HG02588 (cell line): ENCODE data around the gene BANP.

Source experiments
- ATAC-seq: cut with Tn5 transposase; IDR thresholded peaks from one replicate; pipeline ENCODE4 v1.9.1; 2021; ENCODE audit warnings: mild to moderate bottlenecking, moderate library complexity; ENCODE audit not compliant: unreplicated experiment

Gene BANP

DNA sequence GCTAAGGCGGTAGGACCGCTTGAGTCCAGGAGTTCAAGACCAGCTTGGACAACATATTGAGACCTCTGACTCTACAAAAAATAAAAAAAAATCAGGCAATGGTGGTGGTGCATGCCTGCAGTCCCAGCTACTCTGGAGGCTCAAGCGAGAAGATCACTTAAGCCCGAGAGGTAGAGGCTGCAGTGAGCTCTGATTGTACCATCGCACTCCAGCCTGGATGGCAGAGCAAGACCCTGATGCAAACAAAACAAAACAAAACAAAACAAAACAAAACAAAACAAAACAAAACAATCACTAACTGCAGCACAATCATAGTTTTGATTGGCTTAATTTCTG, 2.5 kb upstream of the BANP start:
- no peak for ATAC-seq

- no peak for ATAC-seq
These were observed 2.0 kb upstream of the BANP start for GRCh38 chr16:87949071-87949744.

- ATAC-seq, result peak; percentile 4
These were observed 611 bp downstream of the BANP start for GRCh38 chr16:87951552-87952538.

- ATAC-seq, result no peak
These were observed 1.5 kb downstream of the BANP start for GRCh38 chr16:87952751-87953150.

- ATAC-seq, result no peak
These were observed 2.3 kb downstream of the BANP start for GRCh38 chr16:87953308-87954215.

DNA sequence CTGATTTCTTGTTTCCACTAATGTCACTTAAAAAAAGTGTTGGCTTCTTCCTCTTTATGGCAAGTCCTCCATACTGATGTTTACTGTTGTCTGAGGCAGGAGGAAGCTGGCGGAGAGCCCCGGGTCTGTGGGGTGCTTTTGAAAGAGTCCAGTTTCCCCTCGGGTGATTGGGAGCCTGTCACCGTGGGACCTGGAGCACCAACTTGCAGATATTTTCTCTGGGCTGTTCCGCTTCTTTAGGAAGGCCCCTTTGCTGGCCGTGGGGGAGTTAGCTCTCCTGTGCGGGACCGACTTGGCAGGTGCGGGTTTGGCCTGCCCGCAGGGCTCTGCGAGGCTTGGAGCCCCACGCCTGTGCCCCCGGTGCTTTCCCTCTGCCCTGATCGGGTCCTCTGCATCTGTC, 3.1 kb downstream of the BANP start:
- ATAC-seq, result no peak

DNA sequence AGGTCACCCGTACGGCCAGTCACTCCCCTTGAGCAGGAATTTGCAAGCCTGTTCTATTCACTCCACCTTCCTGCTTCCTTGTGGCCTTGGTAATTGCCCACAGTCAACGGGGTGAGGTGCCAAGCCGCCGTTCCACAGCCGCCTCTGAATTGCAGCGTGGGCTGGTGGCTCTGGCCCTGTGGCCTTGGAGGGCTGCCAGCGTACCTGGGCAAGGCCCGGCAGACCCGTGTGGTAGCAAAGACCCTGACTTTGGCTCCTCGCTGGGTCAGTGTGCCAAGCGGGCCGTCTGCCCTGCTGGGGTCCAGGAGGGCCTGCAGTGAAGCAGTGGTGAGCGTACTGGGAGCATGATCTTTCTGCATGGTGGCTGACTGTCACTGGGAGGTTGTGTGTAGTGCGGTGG, 3.6 kb downstream of the BANP start:
- no peak for ATAC-seq

- no peak for ATAC-seq
These were observed 4.3 kb downstream of the BANP start for GRCh38 chr16:87955302-87956097.

- ATAC-seq, result no peak
These were observed 4.8 kb downstream of the BANP start for GRCh38 chr16:87956098-87956364.

DNA sequence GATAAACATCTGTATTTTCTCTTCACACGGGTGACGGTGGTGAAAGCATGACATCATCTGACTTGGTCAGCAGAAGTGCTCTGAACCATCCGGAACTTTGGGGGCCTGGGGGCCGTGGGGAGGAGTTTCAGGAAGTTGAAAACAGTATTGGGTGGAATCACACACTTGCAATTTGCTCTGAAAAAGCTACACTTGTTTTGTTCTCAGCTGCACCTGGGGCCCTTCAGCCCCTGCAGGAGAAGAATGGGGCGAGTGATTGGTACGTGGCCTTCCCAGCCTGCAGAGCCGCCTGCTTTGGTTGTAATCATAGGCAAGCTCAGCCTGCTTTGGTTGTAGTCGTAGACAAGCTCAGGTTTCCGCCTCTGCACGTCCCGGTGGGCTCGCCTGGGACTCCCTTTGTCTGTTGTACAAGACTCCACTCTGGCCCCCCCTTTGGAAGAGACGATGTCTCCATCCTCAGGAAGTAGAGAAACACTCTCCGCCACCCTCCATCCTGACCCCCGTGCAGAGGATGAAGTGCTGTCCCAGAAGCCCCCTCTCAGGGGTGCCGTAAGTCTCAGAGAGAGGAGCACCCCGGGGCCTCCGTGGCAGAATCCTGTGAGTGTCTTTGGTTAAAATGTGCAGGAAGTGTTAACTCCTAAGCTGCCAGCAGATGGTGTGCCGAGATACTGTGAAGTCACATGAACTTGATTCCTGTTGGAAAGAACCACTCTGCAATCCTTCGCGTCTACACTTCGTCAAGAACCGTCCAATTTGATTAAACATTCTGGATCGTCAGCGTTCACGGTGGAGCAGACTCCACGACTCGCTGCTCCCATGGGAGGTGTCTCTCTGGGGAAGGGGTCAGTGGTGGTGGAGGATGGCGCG, 5.4 kb downstream of the BANP start:
- ATAC-seq, result no peak

DNA sequence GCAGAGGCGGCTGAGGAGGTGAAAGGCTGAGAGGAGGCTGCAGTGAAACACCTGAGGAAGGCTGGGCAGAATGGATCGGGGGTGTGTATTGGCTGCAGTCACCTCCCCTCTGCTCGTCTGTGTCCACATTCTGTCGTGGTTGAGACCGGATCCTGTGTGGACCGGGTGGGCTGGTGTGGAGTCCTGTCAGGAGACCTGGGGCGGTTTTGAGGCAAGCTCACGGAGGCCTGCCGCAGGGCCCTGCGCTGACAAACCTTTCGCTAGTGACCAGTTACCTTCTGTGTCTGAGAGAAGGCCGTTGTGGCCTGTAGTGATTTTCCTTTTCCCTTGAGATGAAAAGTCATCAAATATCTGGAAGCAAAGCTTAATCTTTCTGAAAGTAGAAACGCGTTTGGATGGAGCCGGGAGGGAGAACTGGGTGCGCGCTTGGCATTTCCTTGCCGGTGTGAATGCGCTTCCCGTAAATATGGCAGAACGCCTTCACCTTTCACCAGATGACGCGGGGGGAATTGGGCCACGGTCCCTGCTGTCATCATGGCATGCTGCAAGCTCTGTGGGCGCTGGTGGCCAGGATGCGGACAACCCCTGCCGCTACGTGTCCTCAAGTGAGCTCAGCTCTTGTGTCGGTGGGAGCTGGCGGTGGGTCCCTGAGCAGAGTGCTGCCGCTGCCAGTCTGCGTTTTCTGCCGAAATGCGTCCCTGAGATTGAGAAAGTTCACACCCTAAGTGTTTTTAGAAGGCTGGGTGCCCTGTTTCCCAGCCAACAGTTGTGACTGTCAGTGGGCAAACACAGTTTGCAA, 6.3 kb downstream of the BANP start:
- no peak for ATAC-seq

DNA sequence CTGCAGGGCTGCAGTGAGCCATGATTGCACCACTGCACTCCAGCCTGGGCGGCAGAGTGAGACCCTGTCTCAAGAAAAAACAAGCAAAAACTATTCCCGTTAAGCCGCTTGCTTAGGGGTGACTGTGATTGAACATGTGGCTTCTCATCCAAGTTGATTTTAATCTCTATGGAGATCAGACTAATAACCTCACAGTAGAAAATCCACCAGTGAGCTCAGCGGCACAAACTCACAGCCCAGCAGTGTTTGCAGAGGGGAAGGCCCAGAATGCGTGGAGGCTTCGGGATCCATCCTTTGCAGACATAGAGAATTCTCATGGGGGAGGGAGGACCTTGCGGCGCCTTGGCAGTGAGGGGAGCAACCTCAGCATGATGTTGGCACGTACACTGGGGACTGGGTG, 7.4 kb downstream of the BANP start:
- ATAC-seq, result no peak

DNA sequence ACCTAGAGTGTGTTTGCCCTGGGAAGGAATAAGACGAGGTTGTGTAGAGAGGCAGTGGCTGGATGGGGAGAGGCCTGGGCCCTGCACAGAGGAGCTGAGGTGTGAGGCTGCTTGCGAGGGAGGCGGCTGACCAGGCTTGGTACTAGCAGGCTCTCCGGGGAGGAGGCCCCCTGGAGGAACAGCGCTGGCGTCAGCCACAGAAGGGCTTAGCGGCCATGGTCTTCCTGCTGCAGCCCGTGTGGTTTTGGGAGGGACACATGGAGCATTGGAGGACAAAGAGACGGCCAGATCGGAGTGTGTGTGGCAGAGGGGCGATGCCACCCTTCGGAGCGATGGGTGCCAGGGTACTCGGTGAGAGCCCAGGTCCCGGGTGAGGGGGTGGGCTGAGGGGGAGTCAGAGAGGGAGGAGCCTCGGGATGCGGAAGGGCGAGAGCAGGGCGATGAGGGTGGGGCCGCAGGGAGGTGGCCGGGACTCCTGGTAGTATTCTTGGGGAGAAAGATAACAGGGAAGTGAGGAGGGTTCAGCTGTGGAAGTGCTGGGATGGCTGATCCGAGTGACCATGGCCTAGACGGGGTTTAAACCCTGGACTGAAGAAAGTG, 8.3 kb downstream of the BANP start:
- no peak for ATAC-seq

DNA sequence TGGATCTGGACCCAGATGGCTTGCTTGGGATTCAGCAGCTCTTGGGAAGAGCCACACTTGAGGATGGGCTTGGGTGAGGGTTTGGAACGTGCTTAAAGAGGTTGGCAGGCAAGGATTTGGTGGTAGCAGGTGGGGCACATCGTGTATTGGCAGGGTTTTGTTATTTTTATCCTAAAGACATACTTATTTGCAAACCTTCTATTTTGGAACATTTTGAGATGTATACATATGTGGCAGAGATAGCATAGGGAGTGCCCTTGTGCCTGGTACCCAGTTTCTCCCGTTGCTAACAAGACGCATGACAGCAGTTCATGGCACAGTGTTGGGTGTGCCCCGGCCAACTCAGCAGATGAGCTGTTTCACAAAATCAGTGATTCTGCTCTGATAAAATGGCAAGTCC, 9.1 kb downstream of the BANP start:
- ATAC-seq, result no peak

- no peak for ATAC-seq
These were observed 9.6 kb downstream of the BANP start for GRCh38 chr16:87960852-87961251.

- ATAC-seq, result no peak
These were observed 10.4 kb downstream of the BANP start for GRCh38 chr16:87961623-87962022.

DNA sequence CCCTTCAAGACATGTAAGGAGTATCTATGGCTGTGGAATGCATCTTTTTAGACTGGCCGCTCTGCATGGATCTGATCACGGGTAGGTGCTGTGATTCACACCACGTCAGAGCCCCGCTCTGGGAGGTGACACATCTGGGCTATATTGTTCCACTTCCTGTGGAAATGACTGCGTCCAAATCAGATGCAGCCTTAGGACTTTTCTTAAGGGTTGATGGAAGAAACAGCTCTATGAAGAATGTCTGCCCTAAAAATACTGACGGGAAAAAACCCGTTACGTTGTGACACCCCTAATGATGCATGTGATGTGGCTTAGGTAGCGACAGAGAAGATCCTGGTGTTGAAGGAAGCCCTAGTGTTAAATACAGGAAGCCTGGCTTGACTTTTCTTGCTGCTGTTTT, 12.2 kb downstream of the BANP start:
- no peak for ATAC-seq

DNA sequence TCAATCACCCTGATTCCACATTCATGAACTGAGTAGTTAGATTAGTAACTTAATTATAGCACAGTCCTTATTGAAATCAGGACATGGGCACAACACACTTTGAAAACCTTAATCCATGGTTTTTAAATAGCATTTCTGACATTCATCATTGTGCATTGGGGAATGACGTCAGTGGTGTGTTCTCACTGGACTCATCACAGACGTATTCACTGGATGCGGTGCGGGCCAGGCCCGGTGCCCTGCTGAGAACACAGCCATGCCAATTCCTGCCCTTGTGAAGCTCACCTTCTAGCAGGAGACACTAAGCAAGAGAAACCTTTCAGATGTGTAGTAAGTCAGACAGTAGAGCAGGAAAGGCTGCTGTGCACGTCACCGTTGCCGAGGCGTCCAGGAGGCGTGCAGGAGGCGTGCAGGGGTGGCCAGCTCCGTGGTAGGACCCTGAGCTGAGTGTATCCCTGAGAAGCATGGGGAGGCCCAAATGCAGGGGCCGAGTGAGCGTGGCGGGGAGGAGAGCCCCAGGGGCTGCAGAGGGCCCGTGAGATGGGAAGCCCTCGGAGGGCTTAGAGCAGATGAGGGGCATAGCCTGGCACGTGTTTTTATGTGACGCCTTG, 12.9 kb downstream of the BANP start:
- ATAC-seq, result no peak
